UCSD-AML1 (cell line): Measurements from ENCODE around the gene CLIC4.
A peak's percentile ranks its signal among the peaks of the same experiment; 100 is the strongest.
"Not testable (repeated sequence)": the region's sequence is repeated elsewhere in the genome, so short reads cannot be mapped to it uniquely, and the experiment has no call there.

Experiments used
- DNase-seq: peaks from one replicate; lab custom pipeline; 2025; ENCODE audit not compliant: unreplicated experiment; lab: John Stamatoyannopoulos, UW

Gene CLIC4

GRCh38 chr1:24717887-24718650, 27.2 kb upstream of the CLIC4 start:
- no peak for DNase-seq

- peak; percentile 79 for DNase-seq
Measured at GRCh38 chr1:24720152-24720551, 25.1 kb upstream of the CLIC4 start.

- DNase-seq: no peak
Measured at GRCh38 chr1:24721533-24721932, 23.7 kb upstream of the CLIC4 start.

DNA sequence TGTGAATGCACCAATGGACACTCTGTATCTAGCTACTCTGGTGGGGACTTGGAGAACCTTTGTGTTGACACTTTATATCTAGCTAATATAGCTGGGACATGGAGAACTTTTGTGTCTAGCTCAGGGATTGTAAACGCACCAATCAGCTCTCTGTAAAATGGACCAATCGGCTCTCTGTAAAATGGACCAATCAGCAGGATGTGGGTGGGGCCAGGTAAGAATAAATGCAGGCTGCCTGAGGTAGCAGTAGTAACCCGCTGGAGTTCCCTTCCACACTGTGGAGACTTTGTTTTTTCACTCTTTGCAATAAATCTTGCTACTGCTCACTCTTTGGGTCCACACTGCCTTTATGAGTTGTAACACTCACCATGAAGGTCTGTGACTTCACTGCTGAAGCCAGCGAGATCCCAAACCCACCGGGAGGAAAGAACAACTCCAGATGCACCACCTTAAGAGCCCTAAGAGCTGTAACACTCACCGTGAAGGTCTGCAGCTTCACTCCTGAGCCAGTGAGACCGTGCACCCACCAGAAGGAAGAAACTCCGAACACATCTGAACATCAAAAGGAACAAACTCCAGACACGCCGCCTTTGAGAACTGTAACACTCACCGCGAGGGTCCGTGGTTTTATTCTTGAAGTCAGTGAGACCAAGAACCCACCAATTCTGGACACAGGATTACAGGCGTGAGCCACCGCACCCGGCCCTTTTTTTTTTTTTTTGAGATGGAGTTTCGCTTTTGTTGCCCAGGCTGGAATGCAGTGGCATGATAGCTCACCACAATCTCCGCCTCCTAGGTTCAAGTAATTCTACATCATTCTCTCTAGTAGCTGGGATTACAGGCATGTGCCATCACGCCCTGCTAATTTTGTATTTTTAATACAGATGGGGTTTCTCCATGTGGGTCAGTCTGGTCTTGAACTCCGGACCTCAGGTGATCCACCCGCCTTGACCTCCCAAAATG, 22.9 kb upstream of the CLIC4 start:
- DNase-seq: not testable (repeated sequence)

- DNase-seq: no peak
Measured at GRCh38 chr1:24724345-24725208, 20.7 kb upstream of the CLIC4 start.

- no peak for DNase-seq
Measured at GRCh38 chr1:24725209-24725651, 20.0 kb upstream of the CLIC4 start.

- DNase-seq: no peak
Measured at GRCh38 chr1:24726741-24727140, 18.5 kb upstream of the CLIC4 start.

DNA sequence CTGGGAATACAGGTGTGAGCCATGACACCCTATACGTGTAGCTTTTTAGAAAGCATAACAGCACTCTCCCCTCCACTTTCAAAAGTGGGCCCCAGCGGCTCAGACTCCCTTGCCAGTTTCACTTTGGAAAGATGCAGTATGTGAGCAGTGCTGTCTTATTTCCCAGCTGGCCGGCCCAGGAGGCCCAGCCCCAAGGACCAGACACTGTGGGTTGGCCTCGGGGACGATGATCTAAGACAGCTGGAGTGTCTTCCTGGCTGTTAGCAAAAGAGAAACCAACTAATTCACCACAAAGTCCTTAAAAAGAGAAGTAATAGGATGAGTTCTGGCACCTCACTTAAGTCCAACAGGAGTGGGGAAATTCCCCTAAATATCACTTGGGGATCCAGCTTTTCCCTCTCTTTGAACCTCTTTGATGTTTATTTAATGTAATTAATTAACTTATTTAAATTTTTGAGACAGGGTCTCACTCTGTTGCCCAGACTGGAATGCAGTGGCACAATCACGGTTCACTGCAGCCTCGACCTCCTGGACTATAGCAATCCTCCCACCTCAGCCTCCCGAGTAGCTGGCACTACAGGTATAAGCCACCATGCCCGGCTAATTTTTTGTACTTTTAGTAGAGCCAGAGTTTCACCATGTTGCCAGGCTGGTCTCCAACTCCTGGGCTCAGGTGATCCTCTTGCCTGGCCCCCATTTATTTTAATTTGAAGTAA, 17.6 kb upstream of the CLIC4 start:
- DNase-seq: peak; percentile 51

DNA sequence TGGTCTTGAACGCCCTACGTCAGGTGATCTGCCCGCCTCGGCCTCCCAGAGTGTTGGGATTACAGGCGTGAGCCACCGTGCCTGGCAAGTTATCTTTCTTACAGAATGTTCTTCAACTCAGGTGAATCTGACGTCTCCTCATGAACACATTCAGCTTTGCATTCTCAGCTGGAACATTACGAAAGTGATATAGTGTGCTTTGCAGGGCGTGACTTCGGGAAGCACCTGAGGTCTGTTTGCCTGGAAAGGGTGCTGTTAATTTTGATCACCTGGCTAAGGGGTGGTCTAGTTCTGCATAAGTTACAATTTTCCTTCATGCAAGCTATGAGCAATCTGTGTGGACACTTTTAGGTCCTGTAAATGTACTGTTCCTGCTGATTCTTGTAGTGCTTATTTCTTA, 16.3 kb upstream of the CLIC4 start:
- DNase-seq: no peak

DNA sequence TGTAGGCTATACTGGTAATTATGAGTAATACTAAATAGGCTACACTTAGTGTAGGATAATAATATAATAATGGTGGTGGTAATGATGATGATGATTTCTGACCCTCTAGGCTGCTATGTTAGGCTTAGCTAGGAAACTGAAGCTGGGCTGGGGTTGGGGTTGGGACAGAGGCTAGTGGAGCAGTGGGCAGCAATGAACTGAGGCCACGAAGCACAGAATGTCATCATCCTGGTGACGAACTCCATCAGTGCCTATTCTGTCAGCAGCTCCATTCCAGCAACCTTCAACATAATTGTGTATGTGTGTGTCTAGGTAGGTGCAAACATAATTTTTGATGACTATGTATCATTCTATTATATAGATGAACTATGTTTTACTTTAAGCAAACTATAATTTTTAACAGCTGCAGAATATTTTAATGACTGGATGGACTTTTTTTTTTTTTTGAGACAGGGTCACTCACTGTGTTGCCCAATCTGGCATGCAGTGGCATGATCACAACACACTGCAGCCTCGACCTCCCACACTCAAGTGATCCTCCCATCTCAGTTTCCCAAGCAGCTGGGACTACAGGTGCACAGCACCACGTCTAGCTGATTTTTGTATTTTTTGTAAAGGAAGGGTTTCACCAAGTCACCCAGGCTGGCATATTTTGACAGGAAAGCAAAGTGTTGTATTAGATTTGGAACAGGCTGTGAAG, 12.9 kb upstream of the CLIC4 start:
- no peak for DNase-seq

DNA sequence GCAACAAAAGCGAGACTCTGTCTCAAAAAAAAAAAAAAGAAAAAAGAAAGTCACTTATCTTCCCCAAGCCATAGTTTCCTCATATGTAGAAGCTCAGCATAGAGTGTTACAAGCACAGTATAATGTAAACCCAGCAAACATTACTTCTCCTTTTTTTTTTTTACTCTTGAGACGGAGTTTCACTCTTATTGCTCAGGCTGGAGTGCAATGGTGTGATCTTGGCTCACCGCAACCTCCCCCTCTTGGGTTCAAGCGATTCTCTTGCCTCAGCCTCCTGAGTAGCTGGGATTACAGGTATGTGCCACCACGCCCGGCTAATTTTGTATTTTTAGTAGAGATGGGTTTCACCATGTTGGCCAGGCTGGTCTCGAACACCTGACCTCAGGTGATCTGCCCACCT, 11.9 kb upstream of the CLIC4 start:
- not testable (repeated sequence) for DNase-seq

DNA sequence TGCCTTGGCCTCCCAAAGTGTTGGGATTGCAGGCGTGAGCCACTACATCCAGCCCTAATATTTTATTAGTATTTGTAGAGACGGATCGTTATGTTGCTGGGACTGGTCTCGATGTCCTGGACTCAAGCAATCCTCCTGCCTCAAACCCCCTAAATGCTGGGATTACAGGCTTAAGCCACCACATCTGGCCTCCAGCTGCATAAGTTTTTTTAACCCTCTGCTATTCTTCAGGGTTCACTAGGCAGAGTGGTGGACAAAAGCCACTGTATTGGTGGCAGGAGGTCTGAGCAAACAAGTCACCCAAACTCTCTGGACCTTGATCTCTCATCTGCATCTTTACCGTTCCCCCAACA, 10.1 kb upstream of the CLIC4 start:
- no peak for DNase-seq

DNA sequence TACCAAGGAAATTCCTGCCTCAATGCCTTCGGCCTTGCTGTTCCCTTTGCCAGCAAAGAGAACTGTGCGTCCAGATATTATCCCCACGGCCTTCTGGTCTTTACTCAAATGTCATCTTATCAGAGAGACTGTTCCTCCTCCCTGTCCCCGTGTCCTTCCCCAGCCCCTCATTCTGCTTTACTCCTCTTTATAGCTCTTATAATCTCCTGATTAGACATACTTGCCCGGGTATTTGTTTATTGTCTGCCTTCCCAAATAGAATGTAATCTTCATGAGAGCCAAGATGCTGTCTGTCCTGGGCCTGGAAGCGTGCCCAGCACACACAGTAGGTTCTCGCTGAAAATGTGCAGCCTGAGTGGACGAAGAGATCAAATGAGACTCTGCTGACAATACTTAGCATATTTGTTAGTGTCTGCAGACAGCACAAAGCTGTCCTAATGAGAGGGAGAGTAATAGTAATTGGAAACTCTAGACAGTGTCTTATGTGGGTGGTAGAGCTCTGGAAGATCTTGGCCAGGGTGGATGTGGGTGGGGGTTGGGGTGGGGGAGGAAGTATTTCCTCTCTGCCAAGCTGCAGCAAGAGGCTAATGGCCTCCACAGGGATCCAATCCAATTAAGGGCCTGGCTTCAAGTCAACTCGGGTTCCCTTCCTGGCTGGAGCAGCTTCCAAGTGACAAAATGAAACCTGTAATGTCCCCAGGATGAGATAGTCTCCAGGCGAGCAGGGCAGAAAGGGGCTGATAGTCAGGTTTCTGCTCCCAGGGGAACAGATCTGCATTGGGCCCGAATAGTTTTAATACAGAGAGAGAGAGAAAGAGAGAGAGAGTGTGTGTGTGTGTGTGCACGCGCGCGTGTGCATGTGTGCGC, 9.5 kb upstream of the CLIC4 start:
- peak; percentile 41 for DNase-seq

DNA sequence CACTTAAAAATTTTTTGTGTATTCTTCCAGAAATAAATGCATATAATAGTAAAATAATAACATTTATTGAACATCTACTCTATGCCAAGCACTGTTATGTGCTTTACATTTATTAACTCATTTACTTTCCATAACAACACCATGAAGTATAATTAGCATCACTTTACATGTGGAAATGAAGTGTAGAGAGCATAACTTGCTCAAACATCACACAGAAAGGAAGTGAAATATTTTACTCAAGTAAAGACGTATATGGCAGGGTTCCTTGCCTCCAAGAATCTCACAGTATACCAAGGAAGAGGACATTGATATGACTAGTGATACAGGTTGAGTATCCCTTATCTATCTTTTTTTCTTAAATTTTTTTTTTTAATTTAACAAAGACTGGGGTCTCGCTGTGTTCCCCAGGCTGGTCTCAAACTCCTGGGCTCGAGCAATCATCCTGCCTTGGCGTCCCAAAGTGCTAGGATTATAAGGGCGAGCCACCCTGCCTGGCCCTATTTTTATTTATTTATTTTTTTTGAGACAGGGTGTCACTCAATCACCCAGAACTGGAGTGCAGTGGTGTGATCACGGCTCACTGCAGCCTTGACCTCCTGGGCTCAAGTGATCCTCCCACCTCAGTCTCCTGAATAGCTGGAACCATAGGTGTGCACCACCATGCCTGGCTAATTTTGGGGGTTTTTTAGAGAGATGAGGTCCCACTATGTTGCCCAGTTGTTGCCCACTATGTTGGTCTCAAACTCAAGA, 7.7 kb upstream of the CLIC4 start:
- DNase-seq: no peak

GRCh38 chr1:24739241-24739640, 6.0 kb upstream of the CLIC4 start:
- no peak for DNase-seq

DNA sequence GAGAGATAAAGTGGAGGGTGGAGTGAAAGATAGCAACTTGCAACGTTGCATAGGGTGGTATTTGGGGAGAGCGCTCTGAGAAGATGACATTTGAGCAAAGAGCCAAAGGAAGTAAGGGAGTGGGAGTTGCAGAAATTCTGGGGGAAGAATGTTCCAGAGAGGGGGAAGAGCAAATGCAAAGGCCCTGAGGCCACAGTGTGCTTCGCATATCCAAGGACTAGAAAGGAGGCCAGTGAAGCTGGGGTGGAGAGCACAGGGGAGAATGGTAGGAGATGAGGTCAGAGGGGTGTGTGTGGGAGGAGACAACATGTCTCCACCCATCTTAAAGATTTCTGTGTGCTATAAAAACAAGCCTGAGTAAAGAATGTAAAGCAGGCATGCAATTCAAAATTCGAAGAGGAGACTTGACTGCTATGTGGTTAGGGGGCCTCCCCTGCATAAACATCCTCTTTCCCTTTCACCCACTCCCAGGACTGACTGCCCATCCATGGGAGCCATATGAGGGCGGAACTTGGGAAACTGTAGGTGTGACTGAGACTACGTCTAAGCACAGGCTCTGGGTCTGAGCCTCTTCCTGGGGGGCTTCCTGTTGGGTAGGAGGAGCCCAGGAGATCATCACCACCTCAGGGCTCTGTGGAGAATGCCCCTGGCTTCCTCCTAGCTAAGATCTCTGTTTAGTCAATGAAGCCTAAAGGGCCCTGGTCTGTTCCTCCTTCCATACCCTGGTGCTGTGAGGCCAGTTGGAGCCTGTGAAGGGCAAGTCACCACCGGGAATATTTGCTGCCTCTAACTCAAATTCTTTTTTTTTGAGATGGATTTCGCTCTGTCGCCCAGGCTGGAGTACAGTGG, 2.9 kb upstream of the CLIC4 start:
- peak; percentile 60 for DNase-seq
